Testis (tissue), 3 donors: ENCODE measurements around the gene KDM2A. TPM values are rescaled to one million over a fixed set of nuclear protein-coding genes. Genes with fewer than 3 reads are reported as not detected.
"Not testable (repeated sequence)": the region's sequence is repeated elsewhere in the genome, so short reads cannot be mapped to it uniquely, and the experiment has no call there.

Experiments used
- DNase-seq: peaks from one replicate; pipeline ENCODE4 v3.0.0-alpha.2; 2019
- H3K27ac ChIP-seq, 2 donors: fragments of 200-600 bp; sonication (generic); one replicate each; pipeline ENCODE4 v1.5.1; 2019
- H3K27me3 ChIP-seq: fragments of 200-600 bp; sonication (generic); one replicate; pipeline ENCODE4 v1.5.1; 2019
- H3K36me3 ChIP-seq: fragments of 200-600 bp; sonication (generic); one replicate; pipeline ENCODE4 v1.5.1; 2017; ENCODE audit warnings: low read depth; ENCODE audit errors: missing control alignments
- H3K4me1 ChIP-seq: fragments of 200-600 bp; sonication (generic); one replicate; pipeline ENCODE4 v1.5.1; 2019
- H3K4me3 ChIP-seq, 2 donors: fragments of 200-600 bp; sonication (generic); one replicate each; pipeline ENCODE4 v1.5.1; 2017 to 2019
- H3K9me3 ChIP-seq: fragments of 200-600 bp; sonication (generic); one replicate; pipeline ENCODE4 v1.5.1; 2017
- CTCF ChIP-seq, 3 experiments: fragments of 450-650 bp in 2 of 3; fragments of 200-600 bp in 1 of 3; sonication (generic) in 1 of 3; IDR thresholded peaks; one replicate each; pipeline ENCODE4 v1.5.1; 2016 to 2019; ENCODE audit warnings: antibody characterized with exemption in 3 of 3, mild to moderate bottlenecking in 2 of 3, moderate library complexity in 1 of 3
- POLR2A ChIP-seq: fragments of 450-650 bp; IDR thresholded peaks from one replicate; pipeline ENCODE4 v1.6.1; 2017; ENCODE audit warnings: antibody characterized with exemption, mild to moderate bottlenecking, moderate library complexity
- WGBS, 2 donors: methylation state at CpG; one replicate each; pipeline ENCODE4 v1.1.5; 2018; 5-methylcytosine and 5-hydroxymethylcytosine counted together
- intact Hi-C: fragments of 100-400 bp; cut with DNase I; formaldehyde crosslinking; loops from one replicate; pipeline ENCODE4 v1.15.1; 2023; ENCODE audit warnings: low total_unique reads
- polyA plus RNA-seq: library from polyadenylated mRNA; stranded (reverse); fragments of 350-450 nt; fragmentation: Illumina TruSeq; extraction: RNeasy Lipid Tissue Mini Kit (QIAGEN cat#74804); gene quantifications from one replicate; pipeline ENCODE4 v1.2.3, GENCODE V29; 2014; ENCODE audit warnings: low read depth, low replicate concordance; ENCODE audit not compliant: insufficient read depth
- total RNA-seq, 2 donors: library from RNA; depleted of rRNA; stranded (reverse); fragments of >200 nt; gene quantifications; one replicate each; pipeline ENCODE4 v1.2.3, GENCODE V29; 2016

Gene KDM2A
- total and polyA plus RNA-seq, 3 donors from 2014 or later: 106 to 169 (median 142) TPM

GRCh38 chr11:67126986-67127385 is 7.9 kb downstream of the KDM2A start:
- H3K27me3 ChIP-seq: no peaks in the 10 kb centered on the region
- intact Hi-C loops: no loop called here
- WGBS, 2 donors: 88 to 92% methylated on average over 4 of the region's 4 CpGs
- H3K27ac ChIP-seq: no peak overlapping the region
- TF ChIP-seq POLR2A: no peak
- no peak for TF ChIP-seq CTCF (IDR thresholded peaks at IDR 0.05)
- no peak for DNase-seq
- H3K36me3 ChIP-seq: no peaks in the 10 kb centered on the region
- H3K9me3 ChIP-seq: no peaks in the 10 kb centered on the region
- H3K4me1 ChIP-seq: peaks cover 10% of the 10 kb centered on the region
- H3K4me3 ChIP-seq: no peak overlapping the region

- 87 to 97% methylated on average over 10 of the region's 10 CpGs for WGBS, 2 donors
- DNase-seq, intact Hi-C loops, H3K36me3 ChIP-seq, H3K4me3 ChIP-seq, H3K9me3 ChIP-seq, H3K27ac ChIP-seq, H3K4me1 ChIP-seq, H3K27me3 ChIP-seq: not testable (repeated sequence)
Measured at GRCh38 chr11:67130861-67131260, 11.8 kb downstream of the KDM2A start.

GRCh38 chr11:67136156-67136555 is 17.1 kb downstream of the KDM2A start:
- Histone ChIP-seq H3K9me3 (no peaks in the 10 kb centered on the region), H3K4me3 (no peak overlapping the region), H3K27ac (no peak overlapping the region), H3K36me3 (no peaks in the 10 kb centered on the region), H3K27me3 (no peaks in the 10 kb centered on the region), H3K4me1 (no peaks in the 10 kb centered on the region)
- 97 to 100% methylated on average over 1 of the region's 1 CpG for WGBS, 2 donors
- DNase-seq: no peak
- intact Hi-C loops: no loop called here
- no peak for TF ChIP-seq POLR2A
- TF ChIP-seq CTCF (IDR thresholded peaks at IDR 0.05): no peak

- Histone ChIP-seq H3K4me3 (no peak overlapping the region), H3K27ac (no peak overlapping the region), H3K27me3 (no peaks in the 10 kb centered on the region), H3K4me1 (no peaks in the 10 kb centered on the region), H3K9me3 (no peaks in the 10 kb centered on the region), H3K36me3 (no peaks in the 10 kb centered on the region)
- no peak for TF ChIP-seq POLR2A
- no peak for TF ChIP-seq CTCF (IDR thresholded peaks at IDR 0.05)
- intact Hi-C loops: no loop called here
- DNase-seq: no peak
- WGBS, 2 donors: 79 to 87% methylated on average over 4 of the region's 4 CpGs
Measured at GRCh38 chr11:67138922-67139321, 19.9 kb downstream of the KDM2A start.

GRCh38 chr11:67146516-67147226 is 27.6 kb downstream of the KDM2A start:
- Histone ChIP-seq H3K27me3 (no peaks in the 10 kb centered on the region), H3K27ac (no peak overlapping the region), H3K36me3 (no peaks in the 10 kb centered on the region), H3K9me3 (no peaks in the 10 kb centered on the region), H3K4me1 (no peaks in the 10 kb centered on the region), H3K4me3 (no peak overlapping the region)
- TF ChIP-seq POLR2A (no peak), CTCF (IDR thresholded peaks at IDR 0.05) (no peak)
- intact Hi-C loops: no loop called here
- DNase-seq: no peak
- 75 to 84% methylated on average over 5 of the region's 5 CpGs for WGBS, 2 donors
